Glomerular endothelial cell (primary cell): ENCODE measurements around the gene IL24. TPM values are rescaled to one million over a fixed set of nuclear protein-coding genes. Genes with fewer than 3 reads are reported as not detected.
"Not testable (repeated sequence)": the region's sequence is repeated elsewhere in the genome, so short reads cannot be mapped to it uniquely, and the experiment has no call there.

Experiments used
- DNase-seq: peaks from one replicate; pipeline ENCODE4 v3.0.0-alpha.2; 2011; ENCODE audit warnings: low read depth, low spot score; ENCODE audit errors: extremely low read depth
- total RNA-seq: library from RNA; depleted of rRNA; stranded (reverse); fragments of >200 nt; gene quantifications from 2 replicates; pipeline ENCODE4 v1.2.3, GENCODE V29; 2015

Gene IL24
- not detected in 2 replicates for total RNA-seq

DNA sequence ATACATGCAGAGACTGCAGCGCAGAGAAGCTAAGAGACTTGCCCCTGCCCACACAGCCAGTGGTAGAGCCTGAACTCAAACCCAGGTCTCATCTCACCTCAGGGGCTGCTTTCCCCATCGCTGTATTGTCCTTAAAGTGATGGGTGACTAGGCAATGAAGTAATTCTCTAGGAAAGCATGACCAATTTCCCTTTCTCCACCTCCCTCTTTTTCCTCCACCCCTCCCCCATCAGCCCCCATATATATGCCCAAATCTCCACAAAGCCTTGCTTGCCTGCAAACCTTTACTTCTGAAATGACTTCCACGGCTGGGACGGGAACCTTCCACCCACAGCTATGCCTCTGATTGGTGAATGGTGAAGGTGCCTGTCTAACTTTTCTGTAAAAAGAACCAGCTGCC lies at the start of gene IL24:
TSS of gene IL24 (plus strand) at position 269 of the 400 bp plus-strand sequence. CDS start 390 bp downstream, outside the sequence.
- DNase-seq: no peak

- DNase-seq: no peak
These were observed 49.3 kb upstream of the IL24 start for GRCh38 chr1:206847946-206848345.

- DNase-seq: no peak
These were observed 46.8 kb upstream of the IL24 start for GRCh38 chr1:206850401-206850800.

DNA sequence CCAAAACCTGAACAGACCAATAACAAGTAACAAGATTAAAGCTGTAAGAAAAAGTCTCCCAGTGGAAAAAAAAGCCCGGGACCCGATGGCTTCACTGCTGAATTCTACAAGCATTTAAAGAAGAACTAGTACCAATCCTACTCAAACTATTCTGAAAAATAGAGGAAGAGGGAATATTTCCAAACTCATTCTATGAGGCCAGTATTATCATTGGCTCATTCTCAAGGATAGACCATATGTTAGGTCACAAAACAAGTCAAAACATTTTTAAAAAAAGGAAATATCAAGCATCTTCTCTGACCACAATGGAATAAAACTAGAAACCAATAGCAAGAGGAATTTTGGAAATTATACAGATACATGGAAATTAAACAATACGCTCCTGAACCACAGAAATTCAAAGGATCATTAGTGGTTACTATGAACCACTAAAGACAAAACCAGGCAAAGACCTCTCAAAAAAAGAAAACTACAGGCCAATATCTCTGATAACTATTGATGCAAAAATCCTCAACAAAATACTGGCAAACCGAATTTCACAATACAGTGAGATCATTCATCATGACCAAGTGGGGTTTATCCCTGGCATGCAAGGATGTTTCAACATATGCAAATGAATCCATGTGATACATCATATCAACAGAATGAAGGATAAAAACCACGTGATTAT lies 45.8 kb upstream of the IL24 start:
- no peak for DNase-seq

GRCh38 chr1:206852662-206853061 lies 44.6 kb upstream of the IL24 start:
- DNase-seq: not testable (repeated sequence)

DNA sequence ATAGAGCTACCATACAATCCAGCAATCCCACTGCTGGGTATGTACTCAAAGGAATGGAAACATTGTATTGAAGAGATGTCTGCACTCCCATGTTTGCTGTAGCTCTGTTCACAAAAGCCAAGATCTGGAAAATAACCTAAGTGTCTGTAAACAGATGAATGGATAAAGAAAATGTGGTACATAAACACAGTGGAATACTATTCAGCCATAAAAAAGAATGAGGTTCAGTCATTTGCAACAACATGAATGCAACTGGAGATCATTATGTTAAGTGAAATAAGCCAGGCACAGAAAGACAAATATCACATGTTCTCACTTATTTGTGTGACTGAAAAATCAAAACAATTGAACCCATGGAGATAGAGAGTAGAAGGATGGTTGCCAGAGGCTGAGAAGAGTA lies 43.5 kb upstream of the IL24 start:
- not testable (repeated sequence) for DNase-seq

- DNase-seq: no peak
These were observed 42.7 kb upstream of the IL24 start for GRCh38 chr1:206854401-206855129.

- DNase-seq: no peak
These were observed 41.4 kb upstream of the IL24 start for GRCh38 chr1:206855859-206856258.

DNA sequence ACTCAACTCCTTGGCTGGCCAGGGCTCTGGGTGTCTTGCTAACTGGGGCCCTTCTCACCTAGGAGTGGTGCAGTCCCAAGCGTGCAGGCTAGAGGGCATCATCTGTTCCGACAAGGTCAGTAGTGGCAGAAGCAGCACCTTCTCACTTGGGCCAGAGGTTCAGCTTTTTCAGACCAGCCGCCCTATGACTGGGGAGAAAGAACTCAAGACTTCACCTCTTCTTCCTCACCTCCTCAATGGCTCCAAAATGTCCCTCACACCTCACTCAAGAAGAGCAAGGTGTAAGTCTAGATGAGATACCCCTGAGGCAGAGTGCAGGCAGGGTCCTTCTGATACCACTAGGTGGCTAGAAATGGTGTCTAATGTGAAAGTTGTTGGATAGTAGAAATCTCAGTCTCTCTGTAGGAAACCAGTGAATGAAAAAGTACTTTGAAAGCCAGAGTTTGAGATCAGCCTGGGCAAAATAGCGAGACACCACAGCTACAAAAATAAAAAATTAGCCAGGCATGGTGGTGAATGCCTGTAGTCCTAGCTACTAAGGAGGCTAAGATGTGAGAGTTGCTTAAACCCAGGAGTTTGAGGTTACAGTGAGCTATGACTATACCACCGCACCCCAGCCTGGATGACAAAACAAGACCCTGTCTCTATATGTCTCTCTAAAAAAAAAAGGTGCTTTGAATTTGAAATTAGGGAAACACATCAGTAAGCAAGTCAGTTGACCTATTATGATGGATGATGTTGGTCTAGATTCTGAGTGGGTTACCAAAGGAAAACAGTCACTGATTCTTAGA lies 40.4 kb upstream of the IL24 start:
- DNase-seq: no peak

GRCh38 chr1:206859082-206859521 lies 38.1 kb upstream of the IL24 start:
- DNase-seq: no peak

DNA sequence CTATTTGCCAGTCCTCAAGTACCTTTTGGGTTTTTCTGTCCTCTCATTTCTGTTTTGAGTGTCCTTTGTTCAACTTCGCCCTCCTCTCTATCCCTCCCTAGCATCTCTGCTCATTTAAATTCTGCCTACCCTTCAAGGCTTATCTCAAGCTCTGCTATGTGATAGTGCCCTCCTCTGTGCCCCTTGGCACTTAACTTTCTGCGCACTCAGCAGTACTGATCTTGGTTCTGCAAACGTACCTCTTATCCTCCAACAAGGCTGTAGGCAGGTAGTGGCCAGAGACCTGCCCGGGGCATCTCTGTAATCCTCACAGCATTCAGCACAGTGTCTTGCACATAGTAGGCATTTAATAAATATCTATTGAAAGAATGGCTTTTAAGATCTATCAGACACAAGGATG lies 37.1 kb upstream of the IL24 start:
- DNase-seq: no peak

GRCh38 chr1:206863266-206863665 lies 34.0 kb upstream of the IL24 start:
- DNase-seq: no peak

DNA sequence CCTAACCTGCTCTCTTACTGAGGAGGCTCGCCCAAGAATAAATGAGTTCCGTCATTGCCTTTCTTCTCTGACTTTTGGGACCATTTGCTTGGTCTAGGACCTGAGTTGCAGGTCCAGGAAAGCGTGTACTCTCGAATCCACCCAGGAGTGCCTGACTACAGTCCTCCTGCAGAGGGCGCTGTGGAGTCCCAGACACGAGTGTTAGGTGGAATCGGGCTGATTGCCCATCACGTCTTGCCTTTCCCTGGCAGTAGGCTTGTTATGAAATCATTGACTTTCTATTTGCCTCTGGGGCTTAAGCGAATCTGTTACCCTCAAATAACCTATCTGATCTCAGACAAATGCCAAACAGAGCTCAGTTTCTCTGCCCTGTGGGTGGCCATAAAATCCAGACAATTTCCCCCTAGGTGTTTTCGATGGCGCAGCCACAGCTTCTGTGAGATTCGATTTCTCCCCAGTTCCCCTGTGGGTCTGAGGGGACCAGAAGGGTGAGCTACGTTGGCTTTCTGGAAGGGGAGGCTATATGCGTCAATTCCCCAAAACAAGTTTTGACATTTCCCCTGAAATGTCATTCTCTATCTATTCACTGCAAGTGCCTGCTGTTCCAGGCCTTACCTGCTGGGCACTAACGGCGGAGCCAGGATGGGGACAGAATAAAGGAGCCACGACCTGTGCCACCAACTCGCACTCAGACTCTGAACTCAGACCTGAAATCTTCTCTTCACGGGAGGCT lies 32.1 kb upstream of the IL24 start, which contains the start of gene IL20:
TSS of gene IL20 (plus strand) at position 685 of the 733 bp plus-strand sequence. CDS start 230 bp downstream, outside the sequence.
- no peak for DNase-seq

GRCh38 chr1:206866062-206866461 lies 31.2 kb upstream of the IL24 start:
- DNase-seq: no peak

GRCh38 chr1:206867239-206867638 lies 30.0 kb upstream of the IL24 start:
- DNase-seq: no peak

GRCh38 chr1:206867716-206868115 lies 29.5 kb upstream of the IL24 start:
- no peak for DNase-seq

DNA sequence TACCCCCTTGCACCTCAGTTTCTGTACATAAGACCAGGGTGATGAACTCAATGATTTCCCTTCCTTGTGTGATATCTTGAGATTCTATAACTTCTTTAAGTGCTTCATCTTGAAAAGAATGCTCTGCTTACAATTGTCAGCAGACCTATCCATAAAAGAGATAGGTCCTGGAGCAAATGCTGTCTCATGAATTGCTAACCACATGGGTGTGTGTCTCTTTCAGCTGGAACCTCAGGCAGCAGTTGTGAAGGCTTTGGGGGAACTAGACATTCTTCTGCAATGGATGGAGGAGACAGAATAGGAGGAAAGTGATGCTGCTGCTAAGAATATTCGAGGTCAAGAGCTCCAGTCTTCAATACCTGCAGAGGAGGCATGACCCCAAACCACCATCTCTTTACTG lies 29.0 kb upstream of the IL24 start:
- no peak for DNase-seq

DNA sequence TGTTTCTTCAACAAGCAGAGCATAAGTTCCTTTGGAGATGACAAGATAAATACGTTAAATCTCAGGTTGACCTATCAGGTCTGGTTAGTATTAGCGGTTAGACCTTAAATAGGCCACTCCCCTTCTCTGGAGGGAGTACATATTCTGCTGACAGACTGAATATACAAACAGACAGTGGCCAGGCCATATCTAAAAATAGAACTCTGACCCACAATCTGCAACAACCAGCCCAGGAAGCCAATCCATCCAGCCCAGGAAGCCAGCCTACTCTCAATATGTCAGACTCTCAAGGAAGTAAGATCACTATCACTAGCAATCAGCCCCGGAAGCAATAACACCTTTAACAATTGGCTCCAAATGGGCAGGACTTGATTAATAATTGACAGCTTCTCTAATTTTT lies 25.1 kb upstream of the IL24 start:
- no peak for DNase-seq

- no peak for DNase-seq
These were observed 23.5 kb upstream of the IL24 start for GRCh38 chr1:206873603-206874188.

GRCh38 chr1:206875752-206876377 lies 21.4 kb upstream of the IL24 start:
- DNase-seq: no peak
